ENCODE measurements around the gene NDUFS6.

DNA sequence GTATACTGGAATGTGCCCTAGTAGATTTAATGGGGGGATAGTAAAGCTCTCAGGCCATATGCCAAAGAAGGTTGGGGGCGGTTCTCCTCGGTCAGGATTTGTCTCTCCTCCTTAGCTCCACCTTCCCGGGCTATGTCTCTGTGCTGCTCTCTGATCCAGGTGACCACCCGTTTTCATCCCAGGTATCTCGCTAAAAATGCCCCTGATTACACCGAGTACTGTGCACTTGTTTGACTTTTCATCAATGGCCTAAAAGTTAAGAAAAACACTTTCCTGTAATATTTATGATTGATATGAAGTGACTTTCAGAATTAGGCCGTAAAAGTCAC lies 724 bp downstream of the NDUFS6 start:
- TF ChIP-seq, protein P1, sequence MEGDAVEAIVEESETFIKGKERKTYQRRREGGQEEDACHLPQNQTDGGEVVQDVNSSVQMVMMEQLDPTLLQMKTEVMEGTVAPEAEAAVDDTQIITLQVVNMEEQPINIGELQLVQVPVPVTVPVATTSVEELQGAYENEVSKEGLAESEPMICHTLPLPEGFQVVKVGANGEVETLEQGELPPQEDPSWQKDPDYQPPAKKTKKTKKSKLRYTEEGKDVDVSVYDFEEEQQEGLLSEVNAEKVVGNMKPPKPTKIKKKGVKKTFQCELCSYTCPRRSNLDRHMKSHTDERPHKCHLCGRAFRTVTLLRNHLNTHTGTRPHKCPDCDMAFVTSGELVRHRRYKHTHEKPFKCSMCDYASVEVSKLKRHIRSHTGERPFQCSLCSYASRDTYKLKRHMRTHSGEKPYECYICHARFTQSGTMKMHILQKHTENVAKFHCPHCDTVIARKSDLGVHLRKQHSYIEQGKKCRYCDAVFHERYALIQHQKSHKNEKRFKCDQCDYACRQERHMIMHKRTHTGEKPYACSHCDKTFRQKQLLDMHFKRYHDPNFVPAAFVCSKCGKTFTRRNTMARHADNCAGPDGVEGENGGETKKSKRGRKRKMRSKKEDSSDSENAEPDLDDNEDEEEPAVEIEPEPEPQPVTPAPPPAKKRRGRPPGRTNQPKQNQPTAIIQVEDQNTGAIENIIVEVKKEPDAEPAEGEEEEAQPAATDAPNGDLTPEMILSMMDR (IDR thresholded peaks at IDR 0.05), result no peak
- TF ChIP-seq POLR2A (IDR thresholded peaks at IDR 0.05), result no peak

Data from lower leg skin (tissue), 3 donors.